ENCODE data around the gene PRDM16. TPM values are rescaled to one million over a fixed set of nuclear protein-coding genes. Genes with fewer than 3 reads are reported as not detected.

The PRDM16 gene
- total RNA-seq, 4 donors from 2014 or later, result 5.9 to 41.7 (median 11.2) TPM

DNA sequence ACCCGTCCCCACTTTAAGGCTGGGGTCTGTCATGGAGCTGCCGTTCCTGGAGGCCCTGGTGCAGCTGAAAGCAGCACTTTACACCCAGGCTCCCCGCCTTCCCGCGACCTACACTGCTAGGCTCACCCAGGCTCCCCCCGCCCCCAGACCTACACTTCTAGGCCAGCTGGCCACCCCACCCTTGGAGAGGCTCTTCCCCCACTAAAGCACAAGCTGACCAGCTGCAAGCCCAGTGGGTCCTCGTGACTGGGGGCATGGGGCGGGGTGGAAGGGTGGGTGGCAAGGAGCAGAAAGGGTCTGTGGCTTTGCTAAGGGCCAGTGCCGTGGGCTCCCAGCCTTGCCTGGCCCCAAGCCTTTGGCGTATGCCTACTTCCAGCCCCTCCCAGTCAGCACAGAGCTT lies 375.7 kb downstream of the PRDM16 start:
- Histone ChIP-seq H3K9me3 (peaks cover 0 to 18% (median 0%) of the 10 kb centered on the region in 4 donors), H3K36me3 (no peaks in the 10 kb centered on the region), H3K27me3 (peaks cover 0 to 8% of the 10 kb centered on the region in 2 donors), H3K27ac (peak overlapping the region in 3 of 4 donors; percentile 14 to 88 (median 75)), H3K4me1 (peaks cover 0 to 53% (median 19%) of the 10 kb centered on the region in 4 donors), H3K4me3 (no peak overlapping the region)
- TF ChIP-seq EP300 (IDR thresholded peaks at IDR 0.05) (no peak), POLR2A (IDR thresholded peaks at IDR 0.05) (no peak)
- TF ChIP-seq, protein P1, sequence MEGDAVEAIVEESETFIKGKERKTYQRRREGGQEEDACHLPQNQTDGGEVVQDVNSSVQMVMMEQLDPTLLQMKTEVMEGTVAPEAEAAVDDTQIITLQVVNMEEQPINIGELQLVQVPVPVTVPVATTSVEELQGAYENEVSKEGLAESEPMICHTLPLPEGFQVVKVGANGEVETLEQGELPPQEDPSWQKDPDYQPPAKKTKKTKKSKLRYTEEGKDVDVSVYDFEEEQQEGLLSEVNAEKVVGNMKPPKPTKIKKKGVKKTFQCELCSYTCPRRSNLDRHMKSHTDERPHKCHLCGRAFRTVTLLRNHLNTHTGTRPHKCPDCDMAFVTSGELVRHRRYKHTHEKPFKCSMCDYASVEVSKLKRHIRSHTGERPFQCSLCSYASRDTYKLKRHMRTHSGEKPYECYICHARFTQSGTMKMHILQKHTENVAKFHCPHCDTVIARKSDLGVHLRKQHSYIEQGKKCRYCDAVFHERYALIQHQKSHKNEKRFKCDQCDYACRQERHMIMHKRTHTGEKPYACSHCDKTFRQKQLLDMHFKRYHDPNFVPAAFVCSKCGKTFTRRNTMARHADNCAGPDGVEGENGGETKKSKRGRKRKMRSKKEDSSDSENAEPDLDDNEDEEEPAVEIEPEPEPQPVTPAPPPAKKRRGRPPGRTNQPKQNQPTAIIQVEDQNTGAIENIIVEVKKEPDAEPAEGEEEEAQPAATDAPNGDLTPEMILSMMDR (IDR thresholded peaks at IDR 0.05), result no peak
- 51 to 54% methylated on average over 10 of the region's 10 CpGs for WGBS, 2 donors
- DNase-seq (ENCODE audit: low spot score in 2 of 2), result no peak

DNA sequence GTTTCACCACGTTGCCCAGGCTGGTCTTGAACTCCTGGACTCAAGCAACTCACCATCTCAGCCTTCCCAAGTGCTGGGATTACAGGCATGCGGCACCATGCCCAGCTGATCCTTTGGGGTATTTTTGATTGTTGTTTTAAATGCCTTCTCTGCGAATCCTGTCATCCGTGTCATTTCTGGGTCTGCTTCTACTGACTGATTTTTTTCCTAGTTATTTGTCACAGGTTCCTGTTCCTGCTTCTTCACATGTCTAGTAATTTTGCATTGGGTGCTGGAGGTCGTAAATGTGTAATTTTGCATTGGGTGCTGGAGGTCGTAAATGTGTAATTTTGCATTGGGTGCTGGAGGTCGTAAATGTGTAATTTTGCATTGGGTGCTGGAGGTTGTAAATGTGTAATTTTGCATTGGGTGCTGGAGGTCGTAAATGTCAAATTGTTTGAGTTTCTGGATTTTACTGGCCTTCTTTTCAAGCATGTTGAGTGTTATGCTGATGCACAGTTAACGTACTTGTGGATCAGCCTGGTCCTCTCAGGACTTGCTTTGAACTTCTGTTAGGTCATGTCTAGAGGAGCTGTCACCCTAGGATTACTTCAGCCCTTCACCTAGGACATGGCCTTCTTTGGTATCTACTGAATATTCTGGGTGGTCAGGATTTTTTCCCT lies 381.3 kb downstream of the PRDM16 start:
- Histone ChIP-seq H3K36me3 (no peaks in the 10 kb centered on the region), H3K27ac (no peak overlapping the region), H3K4me1 (peaks cover 0 to 27% (median 13%) of the 10 kb centered on the region in 4 donors), H3K4me3 (no peak overlapping the region), H3K27me3 (peaks cover 0 to 27% of the 10 kb centered on the region in 2 donors), H3K9me3 (peaks cover 0 to 18% (median 0%) of the 10 kb centered on the region in 4 donors)
- WGBS, 2 donors, result 88 to 90% methylated on average over 9 of the region's 9 CpGs
- TF ChIP-seq POLR2A (IDR thresholded peaks at IDR 0.05) (no peak), EP300 (IDR thresholded peaks at IDR 0.05) (no peak)
- TF ChIP-seq, protein P1 (IDR thresholded peaks at IDR 0.05), result no peak
- DNase-seq (ENCODE audit: low spot score in 2 of 2), result no peak

DNA sequence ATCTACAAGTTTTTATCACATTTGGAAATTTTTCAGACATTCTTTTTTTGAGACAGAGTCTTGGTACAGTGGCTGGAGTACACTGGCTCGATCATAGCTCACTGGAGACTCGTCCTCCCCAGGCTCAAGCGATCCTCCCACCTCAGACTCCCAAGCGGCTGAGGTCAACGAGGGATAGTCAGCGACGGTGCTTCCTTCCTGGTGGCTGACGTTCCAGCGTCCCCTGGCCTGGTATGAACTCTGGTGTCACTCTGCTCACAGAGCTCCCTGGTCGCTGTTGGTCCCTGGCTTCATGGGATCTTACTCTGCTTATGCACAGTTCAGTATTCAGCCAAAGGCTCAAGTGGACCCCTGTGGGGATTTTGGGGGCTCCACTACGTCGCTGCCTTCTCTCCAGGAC lies 382.0 kb downstream of the PRDM16 start:
- TF ChIP-seq, protein P1 (IDR thresholded peaks at IDR 0.05), result no peak
- TF ChIP-seq POLR2A (IDR thresholded peaks at IDR 0.05) (no peak), EP300 (IDR thresholded peaks at IDR 0.05) (no peak)
- Histone ChIP-seq H3K4me3 (no peak overlapping the region), H3K36me3 (no peaks in the 10 kb centered on the region), H3K4me1 (peaks cover 0 to 32% (median 14%) of the 10 kb centered on the region in 4 donors), H3K27ac (no peak overlapping the region), H3K27me3 (peaks cover 0 to 29% of the 10 kb centered on the region in 2 donors), H3K9me3 (peaks cover 0 to 13% (median 0%) of the 10 kb centered on the region in 4 donors)
- no peak for DNase-seq (ENCODE audit: low spot score in 2 of 2)
- WGBS, 2 donors, result 73 to 86% methylated on average over 12 of the region's 12 CpGs

DNA sequence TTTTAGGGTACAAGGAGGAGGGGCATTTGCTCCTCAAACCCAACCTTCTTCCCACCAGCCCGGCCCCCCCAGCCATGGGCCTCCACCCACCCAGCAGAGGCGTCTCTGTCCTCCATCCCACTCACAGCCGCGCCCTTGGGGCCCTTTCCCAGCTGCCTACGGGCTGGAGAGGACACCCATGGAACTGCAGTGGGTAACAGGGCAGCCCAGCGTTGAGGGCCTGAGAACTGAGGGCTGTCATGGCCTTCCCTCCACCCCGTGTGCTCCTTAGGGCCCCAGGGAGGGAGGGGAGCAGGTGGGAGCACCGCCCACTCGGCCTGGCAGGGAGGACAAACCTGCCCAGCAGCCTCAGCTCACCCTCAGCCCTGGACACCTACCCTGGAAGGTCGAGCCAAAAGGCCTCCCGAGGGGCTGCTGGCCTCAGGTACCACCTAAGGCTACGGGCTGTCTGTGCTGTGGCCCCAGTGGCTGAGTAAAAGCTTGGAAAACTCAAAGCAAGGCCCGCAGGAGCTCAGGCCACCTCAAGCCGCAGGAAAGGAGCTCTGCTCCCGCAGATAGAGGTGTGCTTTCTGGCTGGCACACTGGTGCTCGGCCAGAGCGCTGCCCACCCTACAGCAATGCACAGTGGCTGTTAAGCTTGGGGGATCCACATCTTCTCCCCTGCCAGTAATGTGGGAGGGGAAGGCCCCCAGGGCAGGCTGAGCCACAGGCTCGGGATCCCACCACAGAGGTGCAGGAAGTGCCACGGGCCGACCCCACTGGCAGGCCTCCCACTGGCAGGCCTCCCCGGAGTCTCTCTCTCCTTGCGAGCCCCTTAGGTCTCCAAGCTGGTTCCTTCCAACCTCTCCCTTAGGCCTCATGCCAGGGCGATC lies 383.2 kb downstream of the PRDM16 start:
- 74 to 76% methylated on average over 17 to 19 of the region's 23 CpGs for WGBS, 2 donors
- H3K4me1 ChIP-seq, result peaks cover 0 to 44% (median 14%) of the 10 kb centered on the region in 4 donors
- H3K9me3 ChIP-seq, result peaks cover 0 to 7% (median 0%) of the 10 kb centered on the region in 4 donors
- peaks cover 0 to 29% of the 10 kb centered on the region in 2 donors for H3K27me3 ChIP-seq
- no peak overlapping the region for H3K4me3 ChIP-seq
- peak overlapping the region in 1 of 4 donors; percentile 92 for H3K27ac ChIP-seq
- no peaks in the 10 kb centered on the region for H3K36me3 ChIP-seq
- no peak for DNase-seq (ENCODE audit: low spot score in 2 of 2)
- no peak for TF ChIP-seq EP300 (IDR thresholded peaks at IDR 0.05)
- TF ChIP-seq, protein P1 (IDR thresholded peaks at IDR 0.05), result no peak
- no peak for TF ChIP-seq POLR2A (IDR thresholded peaks at IDR 0.05)

DNA sequence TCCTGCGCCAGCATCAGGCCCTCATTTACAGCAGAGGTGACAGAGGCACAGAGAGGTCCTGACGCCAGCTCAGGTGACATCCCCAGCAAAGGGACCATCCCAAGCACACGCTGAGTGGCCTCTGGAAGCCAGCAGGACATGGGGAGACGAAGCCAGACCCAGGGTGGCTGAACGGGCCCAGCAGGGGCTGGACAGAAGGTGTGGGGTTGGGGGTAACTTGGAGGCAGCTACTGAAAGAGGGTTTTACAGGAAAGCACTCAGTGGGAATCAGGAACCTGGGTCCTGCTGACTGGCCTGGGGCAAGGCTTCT lies 383.8 kb downstream of the PRDM16 start:
- TF ChIP-seq, protein P1 (IDR thresholded peaks at IDR 0.05), result no peak
- TF ChIP-seq EP300 (IDR thresholded peaks at IDR 0.05), result no peak
- H3K27ac ChIP-seq, result peak overlapping the region in 2 of 4 donors; percentile 83 to 92
- H3K9me3 ChIP-seq, result peaks cover 0 to 2% (median 0%) of the 10 kb centered on the region in 4 donors
- H3K27me3 ChIP-seq, result peaks cover 0 to 29% of the 10 kb centered on the region in 2 donors
- 60 to 66% methylated on average over 3 to 5 of the region's 5 CpGs for WGBS, 2 donors
- no peaks in the 10 kb centered on the region for H3K36me3 ChIP-seq
- DNase-seq (ENCODE audit: low spot score in 2 of 2), result no peak
- H3K4me1 ChIP-seq, result peaks cover 0 to 50% (median 16%) of the 10 kb centered on the region in 4 donors
- no peak overlapping the region for H3K4me3 ChIP-seq
